Measurements from ENCODE around the gene GNPDA2. TPM values are rescaled to one million over a fixed set of nuclear protein-coding genes. Genes with fewer than 3 reads are reported as not detected.

GNPDA2 gene
- total RNA-seq, 1 experiment from 2014 or later, result 32.3 TPM

GRCh38 chr4:44678094-44679041, 48.0 kb downstream of the GNPDA2 start, which contains the start of gene GUF1:
Gene GUF1 (plus strand): TSS chr4:44678420. CDS start chr4:44678623, 203 bp downstream.
- peak; percentile 83 for DNase-seq (ENCODE audit: low read depth)

GRCh38 chr4:44675366-44675765, 51.0 kb downstream of the GNPDA2 start:
- DNase-seq (ENCODE audit: low read depth), result no peak

- no peak for DNase-seq (ENCODE audit: low read depth)
Observed at GRCh38 chr4:44674471-44674870, 51.9 kb downstream of the GNPDA2 start.

GRCh38 chr4:44671636-44672035, 54.7 kb downstream of the GNPDA2 start:
- DNase-seq (ENCODE audit: low read depth), result no peak

GRCh38 chr4:44670506-44671199, 55.7 kb downstream of the GNPDA2 start:
- DNase-seq (ENCODE audit: low read depth), result no peak

- no peak for DNase-seq (ENCODE audit: low read depth)
Observed at GRCh38 chr4:44668526-44668925, 57.8 kb downstream of the GNPDA2 start.

GRCh38 chr4:44663539-44664263, 62.7 kb downstream of the GNPDA2 start:
- no peak for DNase-seq (ENCODE audit: low read depth)

- DNase-seq (ENCODE audit: low read depth), result no peak
Observed at GRCh38 chr4:44662623-44663005, 63.7 kb downstream of the GNPDA2 start.

- no peak for DNase-seq (ENCODE audit: low read depth)
Observed at GRCh38 chr4:44661940-44662622, 64.3 kb downstream of the GNPDA2 start.

- peak; percentile 2 for DNase-seq (ENCODE audit: low read depth)
Observed at GRCh38 chr4:44660396-44660795, 66.0 kb downstream of the GNPDA2 start.

GRCh38 chr4:44652002-44652401, 74.4 kb downstream of the GNPDA2 start:
- no peak for DNase-seq (ENCODE audit: low read depth)

Other genes with a start within 250 kb of the GNPDA2 start
- gene YIPF7, start 74.9 kb downstream of the GNPDA2 start, total RNA-seq (2014; rRNA removed; shearing (Covaris generic)), result not detected in 2 replicates
- 7.0 and 8.8 TPM in 2 replicates for gene GUF1, start 48.1 kb downstream of the GNPDA2 start, total RNA-seq (2014; rRNA removed; shearing (Covaris generic))